Smooth muscle cell (in vitro differentiated cells): ENCODE data around the gene ARHGAP24. TPM values are rescaled to one million over a fixed set of nuclear protein-coding genes. Genes with fewer than 3 reads are reported as not detected.

Experiments used
- DNase-seq: peaks from one replicate; lab custom pipeline; 2025; ENCODE audit not compliant: unreplicated experiment; lab: John Stamatoyannopoulos, UW
- H2AFZ ChIP-seq: fragments of 200-600 bp; sonication (generic); 2 replicates; pipeline ENCODE4 v1.6.0; 2016; ENCODE audit warnings: antibody characterized with exemption, low read depth, mild to moderate bottlenecking
- H3F3A ChIP-seq: fragments of 200-600 bp; sonication (generic); 2 replicates; pipeline ENCODE4 v1.6.0; 2017; ENCODE audit warnings: antibody characterized with exemption, low read depth
- H3K27ac ChIP-seq: fragments of 200-600 bp; sonication (generic); 2 replicates; pipeline ENCODE4 v1.5.1; 2016; ENCODE audit warnings: low read depth, mild to moderate bottlenecking
- H3K27me3 ChIP-seq: fragments of 200-600 bp; sonication (generic); 2 replicates; pipeline ENCODE4 v1.6.1; 2016; ENCODE audit warnings: low read depth, mild to moderate bottlenecking
- H3K36me3 ChIP-seq: fragments of 200-600 bp; sonication (generic); 2 replicates; pipeline ENCODE4 v1.5.1; 2016; ENCODE audit warnings: low read depth
- H3K4me1 ChIP-seq: fragments of 200-600 bp; sonication (generic); 2 replicates; pipeline ENCODE4 v1.5.1; 2016; ENCODE audit warnings: low read depth
- H3K4me2 ChIP-seq: fragments of 200-600 bp; sonication (generic); 2 replicates; pipeline ENCODE4 v1.6.0; 2016; ENCODE audit warnings: mild to moderate bottlenecking
- H3K4me3 ChIP-seq: fragments of 200-600 bp; sonication (generic); 2 replicates; pipeline ENCODE4 v1.5.1; 2016; ENCODE audit warnings: mild to moderate bottlenecking
- H3K79me2 ChIP-seq: fragments of 200-600 bp; sonication (generic); 2 replicates; pipeline ENCODE4 v1.6.0; 2016; ENCODE audit warnings: low read depth, mild to moderate bottlenecking
- H3K9ac ChIP-seq: fragments of 200-600 bp; sonication (generic); 2 replicates; pipeline ENCODE4 v1.6.0; 2016; ENCODE audit warnings: low read depth
- H3K9me3 ChIP-seq: fragments of 200-600 bp; sonication (generic); replicated peaks from 2 replicates; pipeline ENCODE4 v1.5.1; 2016; ENCODE audit warnings: low read depth
- H4K20me1 ChIP-seq: fragments of 200-600 bp; sonication (generic); 2 replicates; pipeline ENCODE4 v1.6.0; 2016; ENCODE audit warnings: low read depth
- CTCF ChIP-seq: fragments of 200-600 bp; sonication (generic); IDR thresholded peaks from 2 replicates; pipeline ENCODE4 v1.5.1; 2017; ENCODE audit warnings: borderline replicate concordance, mild to moderate bottlenecking, antibody characterized with exemption; ENCODE audit not compliant: insufficient read depth, poor library complexity, severe bottlenecking
- WGBS: methylation state at CpG from one replicate; pipeline ENCODE4 v1.1.7; 2016; ENCODE audit warnings: low lambda C conversion rate; 5-methylcytosine and 5-hydroxymethylcytosine counted together
- polyA plus RNA-seq: library from polyadenylated mRNA; unstranded; fragments of >200 nt; fragmentation: Nextera tagmentation; extraction: Ambion mirVana; gene quantifications from 2 replicates; pipeline ENCODE4 v1.2.1, GENCODE V29; 2016
- total RNA-seq: library from RNA; depleted of rRNA; stranded (reverse); fragments of >200 nt; gene quantifications from 2 replicates; pipeline ENCODE4 v1.2.3, GENCODE V29; 2014

ARHGAP24 gene
- total and polyA plus RNA-seq, 2 experiments from 2014 or later: 4.9 to 18.2 TPM

- Histone ChIP-seq H3K4me3 (no peak overlapping the region), H3K79me2 (no peaks in the 10 kb centered on the region), H3K4me2 (no peak overlapping the region), H3K36me3 (no peaks in the 10 kb centered on the region), H3K9me3 (no peaks in the 10 kb centered on the region), H4K20me1 (no peaks in the 10 kb centered on the region), H3K4me1 (no peaks in the 10 kb centered on the region), H3F3A (no peaks in the 10 kb centered on the region), H3K27ac (no peak overlapping the region), H2AFZ (no peak overlapping the region), H3K27me3 (no peaks in the 10 kb centered on the region), H3K9ac (no peak overlapping the region)
- WGBS: 55% methylated on average over 3 of the region's 3 CpGs
- peak; percentile 43 for TF ChIP-seq CTCF
- DNase-seq: no peak
Observed at GRCh38 chr4:85756938-85757337, 282.0 kb downstream of the ARHGAP24 start.

- H3K9me3 ChIP-seq: no peaks in the 10 kb centered on the region
- 95% methylated on average over 3 of the region's 3 CpGs for WGBS
- H3K36me3 ChIP-seq: no peaks in the 10 kb centered on the region
- H3F3A ChIP-seq: no peaks in the 10 kb centered on the region
- DNase-seq: no peak
- H4K20me1 ChIP-seq: no peaks in the 10 kb centered on the region
- H2AFZ ChIP-seq: no peak overlapping the region
- no peaks in the 10 kb centered on the region for H3K27me3 ChIP-seq
- no peak overlapping the region for H3K4me2 ChIP-seq
- no peak for TF ChIP-seq CTCF
- H3K79me2 ChIP-seq: no peaks in the 10 kb centered on the region
- no peak overlapping the region for H3K27ac ChIP-seq
- H3K4me3 ChIP-seq: no peak overlapping the region
- no peaks in the 10 kb centered on the region for H3K4me1 ChIP-seq
- no peak overlapping the region for H3K9ac ChIP-seq
Observed at GRCh38 chr4:85759388-85759787, 284.4 kb downstream of the ARHGAP24 start.

GRCh38 chr4:85760511-85760910 is 285.6 kb downstream of the ARHGAP24 start:
- TF ChIP-seq CTCF: no peak
- WGBS: 96% methylated on average over 4 of the region's 4 CpGs
- H3K27ac ChIP-seq: no peak overlapping the region

GRCh38 chr4:85761803-85762528 is 287.0 kb downstream of the ARHGAP24 start:
- no peak overlapping the region for H3K27ac ChIP-seq
- no peak overlapping the region for H2AFZ ChIP-seq
- no peak overlapping the region for H3K4me2 ChIP-seq
- H3K4me1 ChIP-seq: no peaks in the 10 kb centered on the region
- TF ChIP-seq CTCF: no peak
- H3K27me3 ChIP-seq: no peaks in the 10 kb centered on the region
- no peak overlapping the region for H3K4me3 ChIP-seq
- DNase-seq: no peak
- H3K9ac ChIP-seq: no peak overlapping the region
- no peaks in the 10 kb centered on the region for H3F3A ChIP-seq
- WGBS: 80% methylated on average over 7 of the region's 7 CpGs
- no peaks in the 10 kb centered on the region for H3K79me2 ChIP-seq
- no peaks in the 10 kb centered on the region for H3K9me3 ChIP-seq
- H4K20me1 ChIP-seq: no peaks in the 10 kb centered on the region
- H3K36me3 ChIP-seq: no peaks in the 10 kb centered on the region

More at GRCh38 chr4:85760511-85760910, 285.6 kb downstream of the ARHGAP24 start:
- Histone ChIP-seq H3K4me2 (no peak overlapping the region), H2AFZ (no peak overlapping the region), H3K4me3 (no peak overlapping the region), H3K27me3 (no peaks in the 10 kb centered on the region), H3K4me1 (no peaks in the 10 kb centered on the region), H3K36me3 (no peaks in the 10 kb centered on the region), H3K79me2 (no peaks in the 10 kb centered on the region), H3F3A (no peaks in the 10 kb centered on the region), H3K9ac (no peak overlapping the region), H3K9me3 (no peaks in the 10 kb centered on the region), H4K20me1 (no peaks in the 10 kb centered on the region)
- no peak for DNase-seq
